OCI-M2 (cell line): ENCODE data around the gene DDC.
"Not testable (repeated sequence)": the region's sequence is repeated elsewhere in the genome, so short reads cannot be mapped to it uniquely, and the experiment has no call there.

Experiments used
- DNase-seq: peaks from one replicate; lab custom pipeline; 2025; ENCODE audit not compliant: unreplicated experiment; lab: John Stamatoyannopoulos, UW

Gene DDC

DNA sequence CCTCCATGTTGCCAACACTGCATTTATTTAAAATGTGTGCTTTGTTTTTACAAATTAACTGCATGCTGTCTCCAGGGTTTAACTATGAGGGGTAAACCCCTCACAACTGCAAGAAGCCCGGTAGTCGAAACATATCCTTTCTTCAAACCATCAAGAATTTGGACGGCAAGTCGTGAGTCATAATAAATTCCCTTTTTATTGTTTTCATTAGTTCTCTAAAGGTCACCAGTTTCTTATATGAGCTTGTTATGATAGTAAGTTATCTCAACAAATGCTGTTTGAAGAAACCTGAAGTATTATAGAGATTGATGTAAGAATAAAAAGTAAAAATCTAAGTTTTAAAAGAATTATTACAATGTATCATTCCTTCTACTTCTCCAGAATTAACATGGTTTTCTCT, 102.8 kb downstream of the DDC start:
- no peak for DNase-seq

DNA sequence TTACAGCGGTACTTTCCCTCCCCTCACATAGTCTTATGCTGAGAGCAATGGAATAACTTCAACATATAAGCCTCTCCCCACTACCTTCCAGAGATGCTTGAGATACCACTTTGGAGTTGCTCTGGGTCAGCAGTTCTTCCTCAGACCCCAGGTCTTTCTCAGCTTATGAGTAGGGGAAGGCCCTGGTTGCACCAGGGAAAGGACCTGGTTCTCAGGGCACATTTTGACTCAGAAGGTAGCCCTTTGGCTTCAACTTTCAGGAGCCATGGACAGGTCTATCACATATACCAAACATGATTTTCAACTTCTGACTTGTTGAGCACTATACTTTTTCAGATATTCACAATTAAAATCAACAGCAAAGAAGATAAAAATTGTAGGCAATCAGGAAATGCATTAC, 103.5 kb downstream of the DDC start:
- DNase-seq, result no peak

DNA sequence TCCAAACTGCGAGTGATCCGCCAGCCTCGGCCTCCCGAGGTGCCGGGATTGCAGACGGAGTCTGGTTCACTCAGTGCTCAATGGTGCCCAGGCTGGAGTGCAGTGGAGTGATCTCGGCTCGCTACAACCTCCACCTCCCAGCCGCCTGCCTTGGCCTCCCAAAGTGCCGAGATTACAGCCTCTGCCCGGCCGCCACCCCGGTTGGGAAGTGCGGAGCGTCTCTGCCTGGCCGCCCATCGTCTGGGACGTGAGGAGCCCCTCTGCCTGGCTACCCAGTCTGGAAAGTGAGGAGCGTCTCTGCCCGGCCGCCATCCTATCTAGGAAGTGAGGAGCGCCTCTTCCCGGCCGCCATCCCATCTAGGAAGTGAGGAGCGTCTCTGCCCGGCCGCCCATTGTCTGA, 106.0 kb downstream of the DDC start:
- not testable (repeated sequence) for DNase-seq

DNA sequence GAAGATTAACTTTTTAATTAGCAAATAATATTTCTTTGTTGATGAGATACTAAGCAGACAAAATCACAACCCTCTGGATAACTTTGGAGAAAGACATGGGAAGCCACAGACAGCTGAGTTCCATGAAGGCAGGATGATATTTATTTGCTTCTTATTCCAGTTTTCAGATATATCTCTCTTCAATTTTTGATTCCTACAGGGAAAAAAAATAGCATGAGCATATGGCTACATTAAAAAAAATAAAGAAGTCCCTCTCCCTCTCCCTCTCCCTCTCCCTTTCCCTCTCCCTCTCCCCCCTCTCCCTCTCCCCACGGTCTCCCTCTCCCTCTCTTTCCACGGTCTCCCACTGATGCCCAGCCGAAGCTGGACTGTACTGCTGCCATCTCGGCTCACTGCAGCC, 106.6 kb downstream of the DDC start:
- DNase-seq, result not testable (repeated sequence)

DNA sequence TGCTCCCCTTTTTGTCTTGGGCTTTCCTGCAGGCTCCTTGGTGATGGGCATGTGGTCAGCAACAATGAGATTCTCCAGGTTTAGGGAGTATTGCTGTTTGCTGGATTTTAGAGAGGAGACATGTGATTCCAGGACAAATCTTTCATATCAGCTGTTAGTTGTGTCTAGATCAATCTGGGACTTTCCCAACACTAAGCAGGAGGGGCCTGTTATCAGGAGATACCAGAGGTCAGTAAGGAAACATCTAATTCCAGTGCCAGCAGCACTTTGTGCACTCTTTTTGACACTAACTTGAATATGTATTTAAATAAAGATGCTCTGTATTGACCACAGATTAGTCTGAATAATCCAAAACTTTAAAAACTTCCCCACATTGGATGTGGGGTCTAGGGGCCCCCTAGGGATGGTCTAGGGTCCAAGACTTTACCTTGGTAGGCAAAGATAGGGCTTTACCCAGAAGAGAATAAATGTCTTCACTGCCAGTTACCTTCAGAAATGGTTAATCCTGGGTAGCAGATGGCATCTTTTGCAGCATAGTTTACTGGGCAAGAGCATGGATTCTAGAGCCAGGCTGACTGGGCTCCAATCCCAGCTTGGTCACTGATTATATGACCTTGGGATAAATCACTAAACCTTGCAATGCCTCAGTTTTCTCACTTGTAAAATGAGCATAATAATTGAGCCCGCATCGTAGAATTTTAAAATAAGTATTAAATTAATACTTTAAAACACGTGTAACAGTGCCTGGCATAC, 108.7 kb downstream of the DDC start:
- DNase-seq, result no peak

DNA sequence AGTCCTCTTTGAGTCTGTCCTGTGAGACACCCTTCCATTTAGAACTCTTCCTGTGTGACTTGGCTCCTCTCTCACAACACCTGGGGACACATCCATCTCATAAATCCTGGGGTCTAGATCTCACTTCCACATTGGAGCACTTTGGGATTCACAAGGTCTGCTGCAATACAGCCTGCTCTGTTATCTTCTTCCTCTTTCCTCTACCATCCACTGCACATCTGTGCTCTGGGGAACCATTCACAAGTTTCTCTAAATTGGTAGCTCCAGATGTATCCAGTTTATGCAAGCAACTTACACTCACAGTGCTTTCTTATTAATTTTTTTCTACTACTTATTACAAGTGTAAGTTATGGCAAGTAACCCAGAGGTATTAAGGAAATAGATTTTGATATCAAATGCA, 109.5 kb downstream of the DDC start:
- DNase-seq, result no peak

DNA sequence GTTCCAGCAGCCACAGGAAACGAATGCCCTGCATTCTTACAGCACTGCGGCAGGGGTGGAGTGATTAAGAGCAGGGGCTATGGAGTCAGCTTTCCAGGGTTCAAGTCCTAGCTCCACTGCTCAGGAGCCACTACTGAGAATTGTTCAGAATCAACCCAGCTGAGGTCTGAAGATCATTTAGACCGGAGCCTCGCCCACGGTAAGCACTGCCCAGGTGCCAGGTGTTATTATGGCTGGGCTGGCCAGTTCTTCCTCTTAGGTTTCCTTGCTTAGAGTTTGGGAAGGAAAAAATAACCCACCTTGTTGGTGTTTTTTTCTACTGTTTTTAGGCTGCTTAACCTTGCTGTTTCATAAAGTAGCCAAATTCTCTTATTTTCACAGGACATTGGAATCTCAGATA, 110.2 kb downstream of the DDC start:
- no peak for DNase-seq

DNA sequence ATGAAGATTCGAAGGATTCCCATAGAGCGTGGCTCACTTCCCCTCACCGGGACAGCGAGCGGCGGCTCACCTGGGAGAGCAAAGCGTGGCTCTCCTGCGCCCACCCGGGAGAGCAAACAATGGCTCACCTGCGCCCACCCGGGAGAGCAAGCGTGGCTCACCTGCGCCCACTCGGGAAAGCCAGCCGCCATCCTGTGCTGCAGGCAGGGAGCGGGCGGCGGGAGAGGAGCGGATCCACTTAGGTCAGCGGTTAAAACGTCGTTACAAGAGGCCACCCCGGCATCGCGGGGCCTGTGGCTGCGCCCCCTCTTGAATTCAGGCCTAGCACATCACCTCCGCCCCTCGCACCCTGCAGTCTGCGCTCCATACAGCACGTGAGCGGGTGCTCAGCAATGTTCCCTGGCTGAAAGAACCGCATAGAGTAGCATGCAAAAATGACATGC, 114.6 kb downstream of the DDC start:
- DNase-seq, result no peak

DNA sequence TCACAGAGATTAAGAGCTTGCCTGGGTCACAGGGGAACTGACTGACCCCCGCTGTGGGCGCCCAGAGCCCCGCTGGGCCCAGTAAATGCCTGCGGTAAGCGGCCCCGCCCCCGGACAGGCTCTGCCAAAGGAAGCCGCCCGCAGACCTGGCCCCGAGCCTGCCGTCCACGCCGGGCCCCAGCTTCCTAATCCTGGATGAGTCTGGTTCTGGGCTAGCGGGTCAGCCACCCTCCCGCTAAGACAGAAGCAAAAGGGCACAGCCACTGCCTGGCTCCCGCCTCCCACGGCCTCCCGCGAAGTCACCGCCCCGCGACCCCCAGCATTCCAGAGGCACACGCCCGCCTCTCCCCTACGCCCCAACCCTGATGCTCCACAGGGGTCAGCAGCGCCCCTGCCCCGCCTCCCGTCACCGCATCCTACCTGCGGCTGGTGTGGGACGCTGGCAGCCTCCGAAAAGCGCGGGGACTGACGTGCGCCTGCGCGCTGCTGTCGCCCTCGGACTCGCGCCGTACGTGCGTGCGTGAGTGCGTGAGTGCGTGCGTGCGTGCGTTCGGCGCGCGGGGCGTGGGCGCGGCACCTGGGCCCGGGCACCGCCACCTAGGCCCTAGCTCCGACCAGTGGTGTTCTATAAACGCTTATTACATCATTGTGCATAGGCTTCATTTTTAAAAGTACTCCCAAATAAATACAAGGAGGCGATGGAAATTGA, 115.2 kb downstream of the DDC start, which contains the start of gene FIGNL1:
Gene FIGNL1, minus strand, starts transcription at position 470 of the 709 bp plus-strand sequence. CDS start 3,063 bp downstream, outside the sequence.
- no peak for DNase-seq

DNA sequence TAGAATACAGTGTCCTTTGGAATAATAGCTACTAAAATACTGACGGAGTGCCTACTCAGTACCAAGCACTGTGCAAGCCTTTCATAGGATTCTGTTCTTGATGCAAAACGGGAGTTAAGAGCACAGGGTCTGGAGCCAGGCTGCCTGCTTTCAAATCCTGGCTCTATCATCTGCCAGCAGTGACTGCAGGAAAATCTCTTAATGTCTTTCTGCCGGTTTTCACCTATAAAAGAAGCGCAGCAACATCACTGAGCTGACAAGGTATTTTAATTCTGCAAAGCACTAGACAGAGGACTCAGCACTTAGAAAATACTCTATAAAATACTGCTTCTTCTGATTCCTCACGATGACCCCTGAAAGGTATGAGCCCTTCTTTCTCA, 115.7 kb downstream of the DDC start:
- DNase-seq, result no peak

DNA sequence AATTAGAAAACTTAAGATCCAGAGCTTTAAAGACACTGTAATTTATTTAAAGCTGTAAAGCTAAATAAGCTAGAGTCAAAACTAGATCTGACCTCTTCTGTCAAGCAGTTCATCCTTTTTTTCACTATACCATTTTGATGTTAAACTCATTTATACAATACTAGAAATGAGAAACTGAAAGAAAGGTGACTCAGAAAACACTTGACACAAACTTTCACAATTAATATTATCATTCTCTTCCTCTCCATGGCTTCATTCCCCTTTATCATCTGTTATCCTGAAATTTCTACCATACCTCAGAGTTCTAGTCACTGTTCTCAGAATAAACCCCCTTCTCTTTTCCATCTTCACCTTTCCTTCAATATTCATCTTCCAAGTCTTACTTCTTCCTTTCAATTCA, 116.4 kb downstream of the DDC start:
- no peak for DNase-seq

DNA sequence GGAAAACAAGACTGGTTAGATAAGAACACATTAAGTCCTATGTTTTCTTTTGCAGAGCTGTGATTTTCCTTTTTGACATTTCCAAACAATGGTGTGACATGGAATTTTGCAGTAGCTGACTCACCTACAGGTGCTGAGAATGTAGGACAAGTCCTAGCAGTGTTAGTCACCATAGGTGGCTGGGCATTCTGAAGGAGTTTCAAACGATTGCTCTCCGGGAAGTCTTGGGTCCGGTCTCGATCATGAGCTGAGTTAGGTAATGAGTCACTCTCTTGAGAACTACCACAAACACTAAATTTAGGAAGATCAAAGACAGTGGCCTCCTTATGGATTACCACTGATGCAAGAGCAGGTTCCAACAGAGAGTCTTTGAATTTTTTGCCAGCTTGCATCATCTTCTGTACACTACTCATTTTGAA, 118.7 kb downstream of the DDC start:
- DNase-seq, result no peak

DNA sequence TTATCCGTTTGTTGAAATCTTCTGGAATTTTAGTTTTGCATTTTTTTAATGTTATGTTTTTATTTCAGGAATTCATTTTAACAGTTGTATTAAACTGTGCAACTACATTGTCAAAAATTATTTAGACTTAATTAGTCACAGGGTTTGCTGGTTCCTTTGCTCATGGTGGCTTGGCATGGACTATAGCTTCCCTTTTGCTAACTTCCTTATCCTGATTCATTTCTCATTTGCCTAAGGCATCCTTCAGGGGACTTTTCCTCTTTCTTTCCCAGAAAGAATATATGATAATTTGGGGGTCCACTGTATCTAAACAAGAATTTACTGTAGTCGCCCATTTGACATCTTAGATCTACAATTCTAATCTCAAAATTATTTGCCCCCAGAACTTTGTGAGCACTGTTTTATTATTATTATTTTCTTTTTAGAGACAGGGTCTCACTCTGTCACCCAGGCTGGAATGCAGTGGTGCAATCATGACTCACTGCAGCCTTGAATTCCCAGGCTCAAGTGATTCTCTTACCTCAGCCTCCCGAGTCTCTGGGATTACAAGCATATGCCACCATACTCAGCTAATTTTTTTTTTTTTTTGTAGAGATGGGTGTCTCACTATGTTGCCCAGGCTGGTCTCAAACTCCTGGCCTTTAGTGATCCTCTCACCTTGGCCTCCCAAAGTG, 128.9 kb downstream of the DDC start:
- DNase-seq, result no peak

DNA sequence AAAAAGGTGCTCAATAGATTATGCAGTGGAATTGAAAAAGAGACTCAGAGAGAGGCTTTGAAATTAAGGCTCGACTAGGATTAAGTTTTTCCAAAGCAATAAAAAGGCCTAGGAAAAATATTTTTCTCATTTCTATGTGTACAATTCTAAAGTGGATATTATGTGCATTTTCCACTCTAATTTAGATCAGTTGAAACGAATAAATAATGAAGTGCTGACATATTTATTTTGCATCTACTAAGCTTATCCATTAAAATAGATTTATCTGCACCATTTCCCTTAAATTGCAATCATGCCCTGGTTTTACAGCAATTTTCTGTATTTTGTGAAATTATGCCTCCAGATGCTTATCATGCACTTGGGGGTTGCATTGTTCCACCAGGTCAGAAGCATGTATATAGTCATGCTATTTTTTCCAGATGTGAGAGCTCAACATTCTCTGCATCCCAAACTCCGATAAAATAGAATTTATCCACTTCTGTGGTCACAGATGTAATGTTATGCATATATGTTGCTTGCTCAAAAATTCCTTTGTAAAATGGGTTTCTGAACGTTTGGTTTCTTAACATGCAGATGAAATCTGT, 133.4 kb downstream of the DDC start:
- DNase-seq, result no peak

DNA sequence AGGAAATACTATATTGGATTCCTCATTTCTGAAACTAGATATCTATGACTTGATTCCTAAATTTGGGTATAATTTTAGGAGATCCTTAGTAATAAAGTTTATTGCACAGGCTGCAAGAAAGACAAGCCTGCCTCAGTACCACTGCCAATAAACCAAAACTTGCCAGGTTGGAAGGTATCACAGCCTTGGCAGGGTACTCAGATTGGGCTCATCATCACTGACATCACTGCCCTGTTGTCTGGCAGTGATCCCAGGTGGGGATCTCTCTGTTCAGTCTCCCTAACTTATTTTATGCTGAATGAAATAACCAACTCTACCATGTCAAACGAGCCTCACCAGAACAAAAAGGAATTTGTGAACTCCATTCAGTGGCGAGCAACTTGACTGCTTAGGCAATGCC, 133.9 kb downstream of the DDC start:
- no peak for DNase-seq

DNA sequence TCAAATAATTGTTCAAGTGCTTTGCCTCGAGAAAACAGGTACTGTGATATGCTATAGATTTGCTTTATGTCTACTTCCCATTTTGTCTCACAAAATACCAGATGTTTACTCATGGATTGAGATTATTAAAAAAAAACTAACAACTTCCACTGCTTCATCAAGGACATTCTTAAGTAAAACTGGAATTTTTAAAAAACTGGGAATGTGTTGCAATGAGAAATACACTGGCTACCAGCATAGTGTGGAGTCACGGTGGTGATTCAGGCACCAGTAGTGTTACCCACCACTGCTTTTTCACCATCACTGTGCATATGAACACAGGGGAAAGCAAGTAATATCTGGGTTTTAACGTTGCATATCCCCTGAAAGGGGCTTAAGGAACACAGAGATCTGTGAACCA, 136.3 kb downstream of the DDC start:
- no peak for DNase-seq

DNA sequence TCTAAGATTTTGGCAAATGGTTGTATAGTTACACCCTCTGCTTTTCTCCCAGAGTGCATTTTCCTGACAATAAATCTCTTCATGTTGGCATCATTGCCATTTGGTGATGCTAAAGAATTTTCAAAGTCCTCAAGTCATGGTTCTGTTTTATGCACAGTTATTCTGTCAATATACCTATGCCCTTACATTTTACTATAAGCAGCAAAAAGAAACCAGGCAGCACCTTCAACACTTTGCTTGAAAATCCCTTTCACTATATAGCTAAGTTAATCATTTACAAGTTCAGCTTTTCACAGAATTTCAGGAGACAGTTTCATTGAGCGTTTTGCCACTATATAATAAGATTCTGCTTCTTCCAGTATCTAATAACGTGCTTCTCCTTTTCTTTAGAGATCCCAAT, 137.7 kb downstream of the DDC start:
- no peak for DNase-seq

DNA sequence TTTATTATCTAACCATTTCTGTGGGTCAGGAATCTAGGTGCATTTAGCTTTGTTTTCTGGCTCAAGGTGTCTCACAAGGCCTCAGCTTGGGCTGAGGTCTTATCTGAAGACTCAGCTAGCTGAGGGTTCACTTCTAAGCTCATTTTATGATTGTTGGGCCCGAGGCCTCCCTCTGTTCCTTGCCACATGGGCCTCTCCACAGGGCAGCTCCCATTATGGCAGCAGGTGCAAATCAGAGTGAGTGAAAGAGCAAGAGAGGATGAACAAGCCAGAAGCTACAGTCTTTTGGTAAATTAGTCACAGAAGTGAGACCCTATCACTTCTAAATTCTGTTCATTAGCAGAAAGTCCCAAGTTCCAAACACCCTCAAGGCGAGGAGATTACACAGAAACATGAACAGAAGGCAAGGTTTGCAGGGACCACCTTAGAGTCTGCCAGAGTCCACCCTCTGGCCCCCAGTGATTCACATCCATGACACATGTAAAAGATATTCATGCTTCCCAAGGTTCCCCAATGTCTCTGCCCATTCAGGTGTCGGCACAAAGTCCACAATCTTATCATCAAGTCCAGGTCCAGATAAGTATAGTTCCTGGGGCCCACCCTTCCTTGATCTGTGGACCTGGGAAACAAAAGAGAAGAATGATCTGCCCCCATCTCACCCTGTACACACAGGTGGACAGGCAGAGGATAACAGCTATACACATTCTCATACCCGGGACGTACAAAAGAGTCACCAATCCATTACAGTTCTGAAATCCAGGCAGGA, 138.7 kb downstream of the DDC start:
- DNase-seq, result no peak

DNA sequence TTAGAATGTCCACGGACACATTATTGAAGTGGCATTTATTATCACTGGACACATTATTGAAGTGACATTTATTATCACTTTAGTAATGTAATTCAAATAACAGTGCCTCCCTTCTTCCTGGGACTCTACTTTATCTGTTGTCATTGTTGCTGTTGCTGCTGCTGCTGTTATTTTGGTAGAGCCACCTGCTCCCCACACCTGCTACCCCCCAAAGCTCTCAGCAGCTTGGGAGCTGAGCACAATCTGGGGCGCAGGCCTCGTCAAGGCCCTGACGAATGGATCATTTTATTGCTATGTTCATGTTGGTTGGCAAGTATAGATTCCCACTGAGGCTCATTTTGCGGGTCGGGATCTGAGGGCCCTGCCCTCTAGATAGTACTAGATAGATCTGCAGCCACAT, 139.9 kb downstream of the DDC start:
- no peak for DNase-seq

DNA sequence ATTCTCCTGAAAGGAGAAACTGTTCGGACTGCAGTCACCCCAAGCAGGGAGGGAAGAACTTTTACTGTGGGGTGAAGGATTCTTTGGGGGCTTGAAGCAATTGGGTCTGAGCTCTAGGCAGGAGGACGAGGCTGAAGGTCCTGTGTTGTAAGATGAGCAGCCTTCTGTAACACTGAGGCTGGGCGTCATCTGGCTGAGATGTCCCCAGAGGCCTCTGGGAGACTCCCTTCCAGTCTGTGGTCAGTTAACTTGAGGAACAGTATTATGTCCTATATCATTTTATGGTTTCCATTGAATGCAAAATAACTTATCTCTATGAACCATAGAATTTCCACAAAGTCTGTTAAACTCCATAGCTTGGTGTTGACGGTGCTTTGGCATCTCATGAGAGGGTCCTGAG, 141.3 kb downstream of the DDC start:
- DNase-seq, result no peak

DNA sequence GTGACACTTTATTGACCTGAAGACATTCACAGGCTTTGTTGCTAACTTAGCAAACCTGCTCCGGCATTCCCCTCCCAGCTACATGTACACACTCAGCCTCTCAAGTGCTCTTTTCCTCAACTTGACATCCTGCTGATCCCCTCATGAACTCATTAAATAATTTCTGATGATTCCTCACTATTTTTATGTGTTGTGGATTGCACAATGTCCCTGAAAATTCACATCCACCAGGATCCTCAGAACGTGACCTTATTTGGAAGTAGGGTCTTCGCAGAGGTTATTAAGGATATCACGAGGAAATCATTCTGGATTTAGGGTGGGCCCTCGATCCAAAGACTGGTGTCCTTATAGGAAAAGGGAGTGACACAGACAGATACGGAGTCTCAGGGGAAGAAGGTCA, 142.3 kb downstream of the DDC start:
- DNase-seq, result no peak
